GM21786 (cell line): Measurements from ENCODE around the gene BDH2.

Experiments used
- ATAC-seq: cut with Tn5 transposase; IDR thresholded peaks from one replicate; pipeline ENCODE4 v1.9.1; 2021; ENCODE audit not compliant: unreplicated experiment

Gene BDH2

GRCh38 chr4:103029300-103029699 lies 70.3 kb downstream of the BDH2 start:
- no peak for ATAC-seq
